CD8-positive, alpha-beta memory T cell (primary cell): ENCODE data around the gene TSPYL1. TPM values are rescaled to one million over a fixed set of nuclear protein-coding genes. Genes with fewer than 3 reads are reported as not detected.

Source experiments
- polyA plus RNA-seq: library from polyadenylated mRNA; unstranded; fragments of 300-500 nt; fragmentation: Illumina TruSeq; gene quantifications from one replicate; pipeline ENCODE4 v1.2.3, GENCODE V29; 2021
- total RNA-seq, 2 experiments: library from RNA; stranded (reverse); gene quantifications; one replicate each; pipeline ENCODE4 v1.2.3, GENCODE V29; 2021

Gene TSPYL1
- total and polyA plus RNA-seq, 3 experiments from 2014 or later: 50.5 to 57.4 (median 56.6) TPM

Other genes starting within 250 kb of the TSPYL1 start
- under 1 TPM; 0.04 to 0.07 TPM for gene FRK, start 219.0 kb downstream of the TSPYL1 start, total RNA-seq
- not detected for gene FRK, start 219.0 kb downstream of the TSPYL1 start, polyA plus RNA-seq
- 10 to 100 TPM; 46.3 to 47.6 TPM for gene NT5DC1, start 179.1 kb downstream of the TSPYL1 start, total RNA-seq
- gene NT5DC1, start 179.1 kb downstream of the TSPYL1 start, polyA plus RNA-seq: 57.1 TPM
- gene COL10A1, start 153.8 kb downstream of the TSPYL1 start, total RNA-seq: not detected
- not detected for gene COL10A1, start 153.8 kb downstream of the TSPYL1 start, polyA plus RNA-seq
- gene TSPYL4, start 25.9 kb downstream of the TSPYL1 start, total RNA-seq: 10 to 100 TPM; 19.3 to 19.9 TPM
- gene TSPYL4, start 25.9 kb downstream of the TSPYL1 start, polyA plus RNA-seq: 9.4 TPM
- gene DSE, start 91.0 kb upstream of the TSPYL1 start, total RNA-seq: 1 to 10 TPM; 7.5 to 7.9 TPM
- gene DSE, start 91.0 kb upstream of the TSPYL1 start, polyA plus RNA-seq: 2.7 TPM
- 1 to 10 TPM; 1.7 to 2.2 TPM for gene CALHM6, start 181.4 kb upstream of the TSPYL1 start, total RNA-seq
- 10.9 TPM for gene CALHM6, start 181.4 kb upstream of the TSPYL1 start, polyA plus RNA-seq
- gene CALHM5, start 231.7 kb upstream of the TSPYL1 start, total RNA-seq: not detected
- not detected for gene CALHM5, start 231.7 kb upstream of the TSPYL1 start, polyA plus RNA-seq